ENCODE measurements around the gene NOL7.

Gene NOL7

DNA sequence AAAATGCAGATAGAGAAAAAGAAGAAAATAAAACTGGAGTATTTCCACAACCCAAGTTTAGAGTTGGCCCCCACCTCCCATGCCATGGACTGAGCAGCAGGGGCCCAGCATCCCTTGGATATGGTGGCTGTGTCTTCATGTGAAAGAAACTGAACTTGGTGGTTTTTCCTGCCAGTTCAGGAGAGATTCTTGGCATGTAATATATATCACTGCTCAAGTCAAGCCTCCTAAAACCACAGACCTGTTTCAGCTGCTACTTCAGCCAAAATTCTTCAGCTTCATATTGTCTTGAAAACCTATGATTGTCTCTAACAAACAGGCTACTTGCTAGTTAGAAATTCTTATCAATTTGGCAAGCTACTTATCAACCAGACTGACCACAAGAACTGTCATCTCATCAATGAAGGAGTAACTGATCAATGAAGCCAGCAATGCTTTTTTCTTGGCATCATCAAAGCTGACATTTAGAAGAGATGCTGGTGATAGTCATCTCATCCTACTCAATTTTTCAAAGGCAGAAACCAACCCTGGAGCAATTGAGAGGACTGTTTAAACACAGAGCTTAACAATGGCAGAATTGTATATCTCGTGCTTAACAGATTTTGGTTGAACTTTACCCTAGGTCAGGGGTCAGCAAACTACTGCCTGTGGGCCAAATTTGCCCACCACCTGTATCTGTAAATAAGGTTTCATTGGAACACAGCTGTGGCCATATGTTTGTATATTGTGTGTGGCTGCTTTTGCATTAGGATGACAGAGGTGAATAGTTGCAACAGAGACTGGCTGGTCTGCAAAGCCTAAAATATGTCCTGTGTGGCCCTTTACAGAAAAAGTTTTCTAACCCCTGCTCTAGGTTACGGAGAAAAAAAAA, 10.4 kb upstream of the NOL7 start:
- H3K27ac ChIP-seq (ENCODE audit: low read depth, low read length): no peak overlapping the region
- H3K36me3 ChIP-seq (ENCODE audit: control insufficient read depth, low read length): peaks cover 6% of the 10 kb centered on the region; the same call in 1 of the 2 replicates
- no peaks in the 10 kb centered on the region for H3K27me3 ChIP-seq (ENCODE audit: control insufficient read depth, low read length)
- H3F3A ChIP-seq (ENCODE audit: control insufficient read depth, insufficient read depth): no peaks in the 10 kb centered on the region
- TF ChIP-seq EZH2phosphoT487 (IDR thresholded peaks at IDR 0.05; ENCODE audit: borderline replicate concordance, low read length) (no peak), CTCF (IDR thresholded peaks at IDR 0.05; ENCODE audit: low read depth, low read length, poor library complexity, severe bottlenecking) (no peak)
- H3K4me1 ChIP-seq (ENCODE audit: control insufficient read depth, low read length): no peaks in the 10 kb centered on the region
- H3K79me2 ChIP-seq (ENCODE audit: control insufficient read depth, low read length): no peaks in the 10 kb centered on the region
- H3K9me3 ChIP-seq (ENCODE audit: control insufficient read depth, insufficient read depth, low read length): no peaks in the 10 kb centered on the region
- H3K4me3 ChIP-seq (ENCODE audit: low read length): no peak overlapping the region
- H3K9me2 ChIP-seq (replicated peaks; ENCODE audit: control insufficient read depth, low read length): no peaks in the 10 kb centered on the region
- no peaks in the 10 kb centered on the region for H4K20me1 ChIP-seq (ENCODE audit: control insufficient read depth, insufficient read depth, low read depth, low read length)
- H3K4me2 ChIP-seq (ENCODE audit: low read length): no peak overlapping the region

GRCh38 chr6:13605634-13606033, 9.5 kb upstream of the NOL7 start:
- H3F3A ChIP-seq (ENCODE audit: control insufficient read depth, insufficient read depth): peaks cover 2% of the 10 kb centered on the region
- H3K36me3 ChIP-seq (ENCODE audit: control insufficient read depth, low read length): peaks cover 4% of the 10 kb centered on the region; the same call in 1 of the 2 replicates
- H3K4me3 ChIP-seq (ENCODE audit: low read length): no peak overlapping the region
- no peaks in the 10 kb centered on the region for H3K9me2 ChIP-seq (replicated peaks; ENCODE audit: control insufficient read depth, low read length)
- TF ChIP-seq EZH2phosphoT487 (IDR thresholded peaks at IDR 0.05; ENCODE audit: borderline replicate concordance, low read length): no peak
- no peak for TF ChIP-seq CTCF (IDR thresholded peaks at IDR 0.05; ENCODE audit: low read depth, low read length, poor library complexity, severe bottlenecking)
- H3K79me2 ChIP-seq (ENCODE audit: control insufficient read depth, low read length): no peaks in the 10 kb centered on the region
- no peaks in the 10 kb centered on the region for H3K9me3 ChIP-seq (ENCODE audit: control insufficient read depth, insufficient read depth, low read length)
- peaks cover 4% of the 10 kb centered on the region for H3K4me1 ChIP-seq (ENCODE audit: control insufficient read depth, low read length)
- H4K20me1 ChIP-seq (ENCODE audit: control insufficient read depth, insufficient read depth, low read depth, low read length): no peaks in the 10 kb centered on the region
- H3K4me2 ChIP-seq (ENCODE audit: low read length): no peak overlapping the region
- no peaks in the 10 kb centered on the region for H3K27me3 ChIP-seq (ENCODE audit: control insufficient read depth, low read length)
- H3K27ac ChIP-seq (ENCODE audit: low read depth, low read length): no peak overlapping the region

DNA sequence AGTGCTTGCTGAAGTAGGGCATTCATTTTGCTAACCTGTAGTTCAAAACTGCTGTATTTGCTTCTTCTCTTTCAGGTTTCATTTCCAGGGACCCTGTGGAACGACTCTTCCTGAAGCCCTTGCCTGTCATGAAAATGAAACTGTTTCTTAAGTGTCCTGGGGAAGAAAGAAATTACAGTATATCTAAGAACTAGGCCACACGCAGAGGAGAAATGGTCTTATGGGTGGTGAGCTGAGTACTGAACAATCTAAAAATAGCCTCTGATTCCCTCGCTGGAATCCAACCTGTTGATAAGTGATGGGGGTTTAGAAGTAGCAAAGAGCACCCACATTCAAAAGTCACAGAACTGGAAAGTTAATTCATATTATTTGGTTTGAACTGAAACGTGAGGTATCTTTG, 3.4 kb upstream of the NOL7 start:
- peaks cover 20% of the 10 kb centered on the region for H3K36me3 ChIP-seq (ENCODE audit: control insufficient read depth, low read length)
- H3F3A ChIP-seq (ENCODE audit: control insufficient read depth, insufficient read depth): peaks cover 24% of the 10 kb centered on the region
- H3K79me2 ChIP-seq (ENCODE audit: control insufficient read depth, low read length): peaks cover 42% of the 10 kb centered on the region
- H3K9me2 ChIP-seq (replicated peaks; ENCODE audit: control insufficient read depth, low read length): no peaks in the 10 kb centered on the region
- H3K4me2 ChIP-seq (ENCODE audit: low read length): peak overlapping the region; percentile 83
- peaks cover 8% of the 10 kb centered on the region; the same call in 1 of the 2 replicates for H4K20me1 ChIP-seq (ENCODE audit: control insufficient read depth, insufficient read depth, low read depth, low read length)
- peaks cover 45% of the 10 kb centered on the region for H3K4me1 ChIP-seq (ENCODE audit: control insufficient read depth, low read length)
- peak overlapping the region; percentile 71 for H3K27ac ChIP-seq (ENCODE audit: low read depth, low read length)
- peak overlapping the region; percentile 99 for H3K4me3 ChIP-seq (ENCODE audit: low read length)
- TF ChIP-seq CTCF (IDR thresholded peaks at IDR 0.05; ENCODE audit: low read depth, low read length, poor library complexity, severe bottlenecking): no peak
- no peak for TF ChIP-seq EZH2phosphoT487 (IDR thresholded peaks at IDR 0.05; ENCODE audit: borderline replicate concordance, low read length)
- H3K9me3 ChIP-seq (ENCODE audit: control insufficient read depth, insufficient read depth, low read length): no peaks in the 10 kb centered on the region
- no peaks in the 10 kb centered on the region for H3K27me3 ChIP-seq (ENCODE audit: control insufficient read depth, low read length)
